Lower leg skin (tissue), 4 donors: Measurements from ENCODE around the gene CCDC106. TPM values are rescaled to one million over a fixed set of nuclear protein-coding genes. Genes with fewer than 3 reads are reported as not detected.

Experiments used
- DNase-seq, 2 donors: peaks; one replicate each; pipeline ENCODE4 v3.0.0-alpha.2; 2019; ENCODE audit warnings: low spot score in 2 of 2
- H3K4me3 ChIP-seq: fragments of 200-600 bp; sonication (generic); 2 replicates; pipeline ENCODE4 v1.5.1; 2017; ENCODE audit warnings: mild to moderate bottlenecking, low read depth; ENCODE audit not compliant: poor library complexity, severe bottlenecking
- POLR2A ChIP-seq, 2 donors: fragments of 450-650 bp; IDR thresholded peaks; one replicate each; pipeline ENCODE4 v1.6.1; 2016 to 2017; ENCODE audit warnings: antibody characterized with exemption in 2 of 2, mild to moderate bottlenecking in 1 of 2, moderate library complexity in 1 of 2
- WGBS, 2 donors: methylation state at CpG; one replicate each; pipeline ENCODE4 v1.1.5; 2018; 5-methylcytosine and 5-hydroxymethylcytosine counted together
- intact Hi-C: fragments of 100-400 bp; cut with DNase I; formaldehyde crosslinking; loops from one replicate; pipeline ENCODE4 v1.15.0; 2023; ENCODE audit warnings: low total_unique reads
- total RNA-seq, 4 donors: library from RNA; depleted of rRNA; stranded (reverse); fragments of >200 nt; gene quantifications; one replicate each; pipeline ENCODE4 v1.1.0, GENCODE V29; 2016
- TF ChIP-seq, protein P1 (sequence below), 3 donors: fragments of 450-650 bp; IDR thresholded peaks; one replicate each; pipeline ENCODE4 v1.5.1; 2016; ENCODE audit warnings: antibody characterized with exemption in 3 of 3, mild to moderate bottlenecking in 3 of 3, moderate library complexity in 2 of 3

Gene CCDC106
- total RNA-seq, 4 donors from 2014 or later, result 7.9 to 10.4 (median 8.5) TPM

- no peak for TF ChIP-seq POLR2A (IDR thresholded peaks at IDR 0.05)
- TF ChIP-seq, protein P1, sequence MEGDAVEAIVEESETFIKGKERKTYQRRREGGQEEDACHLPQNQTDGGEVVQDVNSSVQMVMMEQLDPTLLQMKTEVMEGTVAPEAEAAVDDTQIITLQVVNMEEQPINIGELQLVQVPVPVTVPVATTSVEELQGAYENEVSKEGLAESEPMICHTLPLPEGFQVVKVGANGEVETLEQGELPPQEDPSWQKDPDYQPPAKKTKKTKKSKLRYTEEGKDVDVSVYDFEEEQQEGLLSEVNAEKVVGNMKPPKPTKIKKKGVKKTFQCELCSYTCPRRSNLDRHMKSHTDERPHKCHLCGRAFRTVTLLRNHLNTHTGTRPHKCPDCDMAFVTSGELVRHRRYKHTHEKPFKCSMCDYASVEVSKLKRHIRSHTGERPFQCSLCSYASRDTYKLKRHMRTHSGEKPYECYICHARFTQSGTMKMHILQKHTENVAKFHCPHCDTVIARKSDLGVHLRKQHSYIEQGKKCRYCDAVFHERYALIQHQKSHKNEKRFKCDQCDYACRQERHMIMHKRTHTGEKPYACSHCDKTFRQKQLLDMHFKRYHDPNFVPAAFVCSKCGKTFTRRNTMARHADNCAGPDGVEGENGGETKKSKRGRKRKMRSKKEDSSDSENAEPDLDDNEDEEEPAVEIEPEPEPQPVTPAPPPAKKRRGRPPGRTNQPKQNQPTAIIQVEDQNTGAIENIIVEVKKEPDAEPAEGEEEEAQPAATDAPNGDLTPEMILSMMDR (IDR thresholded peaks at IDR 0.05), result peak in 1 of 3 donors; percentile 28
- 1% methylated on average over 20 to 22 of the region's 44 CpGs for WGBS, 2 donors
- H3K4me3 ChIP-seq, result peak within 1 kb of the TSS; percentile 79
- intact Hi-C loops, result no loop called here
- peak; percentile 59 to 95 for DNase-seq
These were observed 42.2 kb upstream of the CCDC106 start, which contains the start of gene ZNF865 for GRCh38 chr19:55605637-55606470. TSS of gene ZNF865 (plus strand) at chr19:55605647. CDS start at chr19:55613619, 7,972 bp downstream.

GRCh38 chr19:55606471-55606787 is 41.6 kb upstream of the CCDC106 start:
- TF ChIP-seq, protein P1 (IDR thresholded peaks at IDR 0.05), result no peak
- TF ChIP-seq POLR2A (IDR thresholded peaks at IDR 0.05), result no peak
- WGBS, 2 donors, result 19 to 23% methylated on average over 12 of the region's 12 CpGs
- intact Hi-C loops, result no loop called here
- no peak for DNase-seq
- H3K4me3 ChIP-seq, result no peak overlapping the region

GRCh38 chr19:55606817-55607216 is 41.2 kb upstream of the CCDC106 start:
- intact Hi-C loops, result no loop called here
- 72 to 75% methylated on average over 9 of the region's 9 CpGs for WGBS, 2 donors
- no peak for DNase-seq
- H3K4me3 ChIP-seq, result no peak overlapping the region
- TF ChIP-seq, protein P1 (IDR thresholded peaks at IDR 0.05), result no peak
- no peak for TF ChIP-seq POLR2A (IDR thresholded peaks at IDR 0.05)

DNA sequence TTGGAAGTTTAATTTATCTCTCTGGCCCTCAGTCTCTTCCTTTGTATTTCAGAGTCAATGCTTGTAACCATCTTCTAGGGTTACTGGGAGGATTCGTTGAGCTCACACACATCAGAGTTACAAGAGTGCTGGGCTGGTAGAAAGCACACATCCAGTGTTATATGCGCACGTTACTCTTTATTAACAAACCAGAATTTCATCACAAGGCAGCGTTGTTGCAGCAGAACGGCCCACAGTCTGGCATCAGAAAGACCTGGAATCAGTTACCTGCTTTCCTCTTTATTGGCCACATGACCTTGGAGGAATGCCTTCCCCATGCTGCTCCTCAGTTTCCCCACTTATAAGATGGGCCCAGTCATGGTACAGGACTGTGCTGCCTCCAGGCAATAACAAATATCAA is 38.7 kb upstream of the CCDC106 start:
- DNase-seq, result no peak
- intact Hi-C loops, result no loop called here
- H3K4me3 ChIP-seq, result no peak overlapping the region
- WGBS, 2 donors, result 90 to 96% methylated on average over 5 of the region's 5 CpGs
- TF ChIP-seq, protein P1 (IDR thresholded peaks at IDR 0.05), result no peak
- TF ChIP-seq POLR2A (IDR thresholded peaks at IDR 0.05), result no peak

GRCh38 chr19:55611300-55611982 is 36.6 kb upstream of the CCDC106 start:
- TF ChIP-seq, protein P1 (IDR thresholded peaks at IDR 0.05), result no peak
- TF ChIP-seq POLR2A (IDR thresholded peaks at IDR 0.05), result no peak
- intact Hi-C loops, result loop anchor here (10.0 kb wide), 1 partner anchor 97 kb away; no protein-coding TSS in a partner anchor
- no peak for DNase-seq
- WGBS, 2 donors, result 70 to 79% methylated on average over 15 of the region's 15 CpGs
- H3K4me3 ChIP-seq, result no peak overlapping the region
